Vagina (tissue), 2 donors: Measurements from ENCODE around the gene AFAP1L1. TPM values are rescaled to one million over a fixed set of nuclear protein-coding genes. Genes with fewer than 3 reads are reported as not detected.

Experiments
- DNase-seq, 2 donors: peaks; one replicate each; pipeline ENCODE4 v3.0.0-alpha.2; 2017; ENCODE audit errors: extremely low spot score in 2 of 2
- H3K27ac ChIP-seq: fragments of 200-600 bp; sonication (generic); one replicate; pipeline ENCODE4 v1.5.1; 2019
- H3K27me3 ChIP-seq: fragments of 200-600 bp; sonication (generic); one replicate; pipeline ENCODE4 v1.5.1; 2019
- H3K36me3 ChIP-seq, 2 donors: fragments of 200-600 bp; sonication (generic); one replicate each; pipeline ENCODE4 v1.5.1; 2017 to 2019
- H3K4me1 ChIP-seq: fragments of 200-600 bp; sonication (generic); one replicate; pipeline ENCODE4 v1.5.1; 2019
- H3K4me3 ChIP-seq, 2 donors: fragments of 200-600 bp; sonication (generic); 1 replicate in 1 of 2; 2 replicates in 1 of 2; pipeline ENCODE4 v1.5.1; 2016 to 2019
- H3K9me3 ChIP-seq: fragments of 200-600 bp; sonication (generic); one replicate; pipeline ENCODE4 v1.5.1; 2019
- CTCF ChIP-seq, 3 experiments: fragments of 450-650 bp in 2 of 3; fragments of 200-600 bp in 1 of 3; sonication (generic) in 1 of 3; IDR thresholded peaks; one replicate each; pipeline ENCODE4 v1.5.1; 2017 to 2019; ENCODE audit warnings: antibody characterized with exemption in 3 of 3, mild to moderate bottlenecking in 2 of 3, moderate library complexity in 2 of 3
- POLR2A ChIP-seq, 2 donors: fragments of 450-650 bp; IDR thresholded peaks; one replicate each; pipeline ENCODE4 v1.6.1; 2017; ENCODE audit warnings: antibody characterized with exemption in 2 of 2, mild to moderate bottlenecking in 2 of 2, moderate library complexity in 2 of 2
- POLR2AphosphoS5 ChIP-seq, 2 donors: sonication (generic); formaldehyde crosslinking; IDR thresholded peaks; one replicate each; pipeline ENCODE4 v1.9.0; 2017; ENCODE audit warnings: antibody characterized with exemption in 2 of 2, mild to moderate bottlenecking in 2 of 2, low read depth in 1 of 2; ENCODE audit not compliant: insufficient read depth in 1 of 2
- intact Hi-C: fragments of 100-400 bp; cut with DNase I; formaldehyde crosslinking; loops from one replicate; pipeline ENCODE4 v1.15.1; 2023
- total RNA-seq: library from RNA; depleted of rRNA; stranded (reverse); fragments of >200 nt; gene quantifications from one replicate; pipeline ENCODE4 v1.2.3, GENCODE V29; 2016

The AFAP1L1 gene
- total RNA-seq, 1 donor from 2014 or later = 14.7 TPM

GRCh38 chr5:149372932-149373331 is 101.3 kb downstream of the AFAP1L1 start:
- H3K4me1 ChIP-seq = peaks cover 15% of the 10 kb centered on the region

GRCh38 chr5:149374303-149374702 is 102.6 kb downstream of the AFAP1L1 start:
- H3K27ac ChIP-seq = no peak overlapping the region
- H3K9me3 ChIP-seq = no peaks in the 10 kb centered on the region

More at GRCh38 chr5:149372932-149373331, 101.3 kb downstream of the AFAP1L1 start:
- no peaks in the 10 kb centered on the region for H3K36me3 ChIP-seq
- TF ChIP-seq POLR2A (IDR thresholded peaks at IDR 0.05) = no peak
- no peak for TF ChIP-seq CTCF (IDR thresholded peaks at IDR 0.05)
- TF ChIP-seq POLR2AphosphoS5 (IDR thresholded peaks at IDR 0.05; ENCODE audit: insufficient read depth in 1 of 2, low read depth in 1 of 2) = no peak
- no peaks in the 10 kb centered on the region for H3K27me3 ChIP-seq
- no peak overlapping the region for H3K27ac ChIP-seq
- no peak overlapping the region for H3K4me3 ChIP-seq
- H3K9me3 ChIP-seq = no peaks in the 10 kb centered on the region
- DNase-seq = no peak
- intact Hi-C loops = no loop called here

GRCh38 chr5:149374801-149375200 is 103.1 kb downstream of the AFAP1L1 start:
- H3K27me3 ChIP-seq = no peaks in the 10 kb centered on the region
- no peak overlapping the region for H3K27ac ChIP-seq
- H3K4me1 ChIP-seq = peaks cover 10% of the 10 kb centered on the region
- H3K9me3 ChIP-seq = no peaks in the 10 kb centered on the region
- TF ChIP-seq CTCF (IDR thresholded peaks at IDR 0.05) = no peak
- TF ChIP-seq POLR2A (IDR thresholded peaks at IDR 0.05) = no peak
- no peak for TF ChIP-seq POLR2AphosphoS5 (IDR thresholded peaks at IDR 0.05; ENCODE audit: insufficient read depth in 1 of 2, low read depth in 1 of 2)
- intact Hi-C loops = loop anchor here (5.0 kb wide), 1 partner anchor 178 kb away; the partner anchor contains the start of gene CSNK1A1
- no peaks in the 10 kb centered on the region for H3K36me3 ChIP-seq
- no peak overlapping the region for H3K4me3 ChIP-seq
- DNase-seq = no peak

More at GRCh38 chr5:149374303-149374702, 102.6 kb downstream of the AFAP1L1 start:
- no peak for TF ChIP-seq POLR2AphosphoS5 (IDR thresholded peaks at IDR 0.05; ENCODE audit: insufficient read depth in 1 of 2, low read depth in 1 of 2)
- no peak for TF ChIP-seq CTCF (IDR thresholded peaks at IDR 0.05)
- TF ChIP-seq POLR2A (IDR thresholded peaks at IDR 0.05) = no peak
- no peaks in the 10 kb centered on the region for H3K36me3 ChIP-seq
- DNase-seq = no peak
- H3K4me1 ChIP-seq = peaks cover 10% of the 10 kb centered on the region
- no peaks in the 10 kb centered on the region for H3K27me3 ChIP-seq
- no peak overlapping the region for H3K4me3 ChIP-seq
- intact Hi-C loops = no loop called here

- H3K36me3 ChIP-seq = no peaks in the 10 kb centered on the region
- no peak overlapping the region for H3K27ac ChIP-seq
- H3K27me3 ChIP-seq = no peaks in the 10 kb centered on the region
- H3K9me3 ChIP-seq = no peaks in the 10 kb centered on the region
- DNase-seq = no peak
- H3K4me1 ChIP-seq = peaks cover 10% of the 10 kb centered on the region
- TF ChIP-seq POLR2A (IDR thresholded peaks at IDR 0.05) = no peak
- H3K4me3 ChIP-seq = no peak overlapping the region
- intact Hi-C loops = loop anchor here (5.0 kb wide), 1 partner anchor 177 kb away; the partner anchor contains the start of gene CSNK1A1
These were observed 103.8 kb downstream of the AFAP1L1 start for GRCh38 chr5:149375434-149375833.

GRCh38 chr5:149376104-149376503 is 104.4 kb downstream of the AFAP1L1 start:
- Histone ChIP-seq H3K4me1 (peaks cover 8% of the 10 kb centered on the region), H3K27me3 (no peaks in the 10 kb centered on the region)
- no peak for DNase-seq

More at GRCh38 chr5:149376104-149376503, 104.4 kb downstream of the AFAP1L1 start:
- Histone ChIP-seq H3K4me3 (no peak overlapping the region), H3K9me3 (no peaks in the 10 kb centered on the region), H3K27ac (no peak overlapping the region), H3K36me3 (no peaks in the 10 kb centered on the region)
- TF ChIP-seq POLR2A (IDR thresholded peaks at IDR 0.05) (no peak), POLR2AphosphoS5 (IDR thresholded peaks at IDR 0.05; ENCODE audit: insufficient read depth in 1 of 2, low read depth in 1 of 2) (no peak), CTCF (IDR thresholded peaks at IDR 0.05) (no peak)
- intact Hi-C loops = loop anchor here (5.0 kb wide), 1 partner anchor 176 kb away; the partner anchor contains the start of gene CSNK1A1
